HG02623 (cell line): ENCODE data around the gene ST3GAL2.

Source experiments
- ATAC-seq: cut with Tn5 transposase; IDR thresholded peaks from one replicate; pipeline ENCODE4 v1.9.1; 2021; ENCODE audit warnings: moderate library complexity; ENCODE audit not compliant: unreplicated experiment

The ST3GAL2 gene

GRCh38 chr16:70438969-70439862, at the start of gene ST3GAL2:
Gene ST3GAL2, minus strand, starts transcription at chr16:70439100. Its CDS starts 40,570 bp downstream, at chr16:70398530.
- peak; percentile 78 for ATAC-seq

- ATAC-seq, result no peak
Measured at GRCh38 chr16:70484867-70485266, 46.0 kb upstream of the ST3GAL2 start.

GRCh38 chr16:70483426-70483825, 44.5 kb upstream of the ST3GAL2 start:
- ATAC-seq, result no peak

GRCh38 chr16:70482624-70483023, 43.7 kb upstream of the ST3GAL2 start:
- no peak for ATAC-seq

GRCh38 chr16:70481929-70482536, 43.1 kb upstream of the ST3GAL2 start:
- no peak for ATAC-seq

GRCh38 chr16:70480127-70481105, 41.5 kb upstream of the ST3GAL2 start:
- ATAC-seq, result no peak

GRCh38 chr16:70478912-70479341, 40.0 kb upstream of the ST3GAL2 start:
- no peak for ATAC-seq

GRCh38 chr16:70478169-70478568, 39.3 kb upstream of the ST3GAL2 start:
- ATAC-seq, result no peak

- peak; percentile 76 for ATAC-seq
Measured at GRCh38 chr16:70476272-70477020, 37.5 kb upstream of the ST3GAL2 start.

GRCh38 chr16:70475054-70475871, 36.4 kb upstream of the ST3GAL2 start:
- no peak for ATAC-seq

GRCh38 chr16:70474320-70475053, 35.6 kb upstream of the ST3GAL2 start:
- no peak for ATAC-seq

- no peak for ATAC-seq
Measured at GRCh38 chr16:70473446-70474319, 34.8 kb upstream of the ST3GAL2 start.

- ATAC-seq, result no peak
Measured at GRCh38 chr16:70472786-70473433, 34.0 kb upstream of the ST3GAL2 start.

- ATAC-seq, result no peak
Measured at GRCh38 chr16:70470927-70471341, 32.0 kb upstream of the ST3GAL2 start.

GRCh38 chr16:70470141-70470926, 31.4 kb upstream of the ST3GAL2 start:
- no peak for ATAC-seq

- no peak for ATAC-seq
Measured at GRCh38 chr16:70468776-70469525, 30.1 kb upstream of the ST3GAL2 start.
